ENCODE measurements around the gene LTB4R2.
A peak's percentile ranks its signal among the peaks of the same experiment; 100 is the strongest.

The LTB4R2 gene

DNA sequence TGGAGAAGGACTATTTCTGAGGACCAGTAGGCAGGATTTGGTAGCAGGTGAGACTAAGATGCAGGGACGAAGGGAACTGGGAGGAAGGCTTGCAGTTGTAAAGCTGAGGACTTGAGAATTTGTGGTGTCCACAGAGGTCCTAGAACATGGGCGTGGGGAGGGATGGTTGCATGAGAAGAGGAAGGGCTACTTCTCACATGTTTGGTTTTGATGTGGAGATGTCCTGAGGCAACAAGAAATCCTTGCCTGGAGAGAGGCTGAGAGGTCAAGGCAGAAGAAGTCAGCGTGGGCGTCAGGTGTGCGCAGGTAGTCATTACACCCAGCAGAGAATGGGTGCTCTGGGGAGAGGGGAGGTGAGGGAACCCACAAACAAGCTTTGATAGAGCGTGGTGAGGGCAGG, 32.9 kb upstream of the LTB4R2 start:
- TF ChIP-seq, protein P1, sequence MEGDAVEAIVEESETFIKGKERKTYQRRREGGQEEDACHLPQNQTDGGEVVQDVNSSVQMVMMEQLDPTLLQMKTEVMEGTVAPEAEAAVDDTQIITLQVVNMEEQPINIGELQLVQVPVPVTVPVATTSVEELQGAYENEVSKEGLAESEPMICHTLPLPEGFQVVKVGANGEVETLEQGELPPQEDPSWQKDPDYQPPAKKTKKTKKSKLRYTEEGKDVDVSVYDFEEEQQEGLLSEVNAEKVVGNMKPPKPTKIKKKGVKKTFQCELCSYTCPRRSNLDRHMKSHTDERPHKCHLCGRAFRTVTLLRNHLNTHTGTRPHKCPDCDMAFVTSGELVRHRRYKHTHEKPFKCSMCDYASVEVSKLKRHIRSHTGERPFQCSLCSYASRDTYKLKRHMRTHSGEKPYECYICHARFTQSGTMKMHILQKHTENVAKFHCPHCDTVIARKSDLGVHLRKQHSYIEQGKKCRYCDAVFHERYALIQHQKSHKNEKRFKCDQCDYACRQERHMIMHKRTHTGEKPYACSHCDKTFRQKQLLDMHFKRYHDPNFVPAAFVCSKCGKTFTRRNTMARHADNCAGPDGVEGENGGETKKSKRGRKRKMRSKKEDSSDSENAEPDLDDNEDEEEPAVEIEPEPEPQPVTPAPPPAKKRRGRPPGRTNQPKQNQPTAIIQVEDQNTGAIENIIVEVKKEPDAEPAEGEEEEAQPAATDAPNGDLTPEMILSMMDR (conservative IDR thresholded peaks at IDR 0.05; ENCODE audit: low read depth, low read length): no peak
- no peak overlapping the region for H3K4me3 ChIP-seq (ENCODE audit: low read depth, low read length)
- no peak for DNase-seq (ENCODE audit: low read depth)

DNA sequence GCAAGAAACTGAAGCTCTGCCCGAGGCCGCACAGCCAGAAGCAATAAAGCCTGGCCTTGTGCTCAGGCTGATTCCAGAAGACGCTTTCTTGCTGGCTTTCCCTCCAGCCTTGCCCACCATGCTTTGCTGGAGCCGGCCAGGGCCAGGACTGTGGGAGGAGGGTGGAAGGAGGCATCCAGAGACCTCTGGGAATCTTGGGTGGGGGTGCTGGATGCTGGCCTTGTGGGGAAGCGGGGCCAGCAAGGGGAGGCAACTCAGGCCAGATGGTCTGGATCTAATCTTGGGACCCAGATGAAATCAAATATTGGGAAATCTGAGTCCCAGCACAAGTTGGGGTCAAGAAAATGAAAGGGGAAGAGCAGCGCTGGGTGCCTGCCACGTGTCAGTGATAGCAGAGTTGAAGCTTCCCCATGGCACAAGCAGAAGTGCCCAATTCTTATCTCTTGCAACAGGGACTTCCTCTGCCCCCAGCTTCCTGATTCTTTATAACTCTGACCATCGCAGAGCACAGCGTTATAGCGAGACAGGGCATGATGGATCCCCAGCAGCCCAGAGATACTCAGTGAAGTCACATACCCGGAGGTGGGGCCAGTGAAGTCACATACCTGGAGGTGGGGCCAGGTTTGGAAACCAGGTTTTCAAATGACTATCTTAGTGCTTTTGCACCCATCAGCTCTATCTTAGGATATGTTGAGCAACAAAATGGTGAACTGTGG, 32.2 kb upstream of the LTB4R2 start:
- no peak for DNase-seq (ENCODE audit: low read depth)
- TF ChIP-seq, protein P1 (conservative IDR thresholded peaks at IDR 0.05; ENCODE audit: low read depth, low read length): no peak
- H3K4me3 ChIP-seq (ENCODE audit: low read depth, low read length): no peak overlapping the region

DNA sequence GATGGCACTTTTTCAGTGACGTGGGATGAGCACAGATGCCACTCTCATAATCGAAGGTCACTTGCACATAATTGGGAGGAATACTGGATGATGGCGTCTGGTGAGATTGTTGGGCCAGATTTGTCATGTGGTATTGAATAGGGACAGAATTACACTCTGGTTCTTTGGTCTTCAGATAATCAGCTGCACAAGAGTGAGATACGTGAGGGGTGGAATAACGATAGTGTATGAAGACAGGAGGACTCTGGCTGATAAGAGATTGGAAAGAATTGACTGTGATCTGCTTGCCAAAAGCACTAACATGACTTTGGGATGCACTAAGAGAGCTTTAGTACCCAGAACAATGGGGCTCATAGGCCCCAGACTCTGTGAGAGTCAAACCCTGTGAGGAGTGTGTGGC, 31.5 kb upstream of the LTB4R2 start:
- TF ChIP-seq, protein P1 (conservative IDR thresholded peaks at IDR 0.05; ENCODE audit: low read depth, low read length): no peak
- H3K4me3 ChIP-seq (ENCODE audit: low read depth, low read length): no peak overlapping the region
- DNase-seq (ENCODE audit: low read depth): no peak

DNA sequence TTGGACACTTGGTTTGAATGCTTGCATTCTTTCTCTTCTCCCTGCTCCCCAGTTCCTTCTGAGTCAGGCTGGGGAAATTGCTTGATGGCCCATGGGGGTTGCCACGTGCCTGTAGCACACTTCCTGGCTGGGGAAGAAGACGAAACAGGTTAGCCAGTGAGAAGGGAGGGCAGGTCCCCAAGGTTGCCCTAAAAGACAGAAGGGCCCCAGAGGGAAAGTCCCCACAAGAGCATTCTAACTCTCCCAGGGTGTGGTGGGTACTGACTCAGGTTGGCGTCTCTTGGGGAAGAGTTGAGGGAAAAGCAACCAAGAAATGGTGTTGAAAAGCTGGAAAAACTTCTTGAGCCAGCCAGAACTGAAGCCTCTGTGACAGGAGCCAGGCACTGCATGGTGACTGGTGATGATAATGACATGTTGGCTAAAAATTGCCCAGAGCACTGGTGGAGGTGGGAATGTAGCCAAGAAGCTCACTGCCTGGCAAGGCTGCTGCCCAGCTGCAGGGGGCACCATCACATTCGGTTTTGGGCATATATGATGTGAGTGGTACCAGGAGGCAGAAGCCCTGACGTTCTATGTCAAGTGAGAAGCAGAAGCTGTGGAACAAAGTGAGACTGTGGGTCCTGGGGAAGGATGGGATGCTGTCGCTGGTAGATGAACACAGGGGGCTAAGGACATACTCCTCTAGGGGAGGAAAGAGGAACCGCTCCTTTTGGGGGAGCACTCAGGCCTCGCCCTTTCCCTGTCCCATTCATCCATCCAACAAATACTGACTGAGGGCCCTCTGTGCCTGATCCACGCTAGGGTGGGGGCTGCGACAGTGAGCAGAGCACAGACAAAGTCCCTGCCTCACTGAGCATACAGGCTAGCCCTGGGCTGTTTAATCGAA, 30.4 kb upstream of the LTB4R2 start:
- TF ChIP-seq, protein P1 (conservative IDR thresholded peaks at IDR 0.05; ENCODE audit: low read depth, low read length): peak; percentile 3
- H3K4me3 ChIP-seq (ENCODE audit: low read depth, low read length): no peak overlapping the region
- DNase-seq (ENCODE audit: low read depth): no peak

DNA sequence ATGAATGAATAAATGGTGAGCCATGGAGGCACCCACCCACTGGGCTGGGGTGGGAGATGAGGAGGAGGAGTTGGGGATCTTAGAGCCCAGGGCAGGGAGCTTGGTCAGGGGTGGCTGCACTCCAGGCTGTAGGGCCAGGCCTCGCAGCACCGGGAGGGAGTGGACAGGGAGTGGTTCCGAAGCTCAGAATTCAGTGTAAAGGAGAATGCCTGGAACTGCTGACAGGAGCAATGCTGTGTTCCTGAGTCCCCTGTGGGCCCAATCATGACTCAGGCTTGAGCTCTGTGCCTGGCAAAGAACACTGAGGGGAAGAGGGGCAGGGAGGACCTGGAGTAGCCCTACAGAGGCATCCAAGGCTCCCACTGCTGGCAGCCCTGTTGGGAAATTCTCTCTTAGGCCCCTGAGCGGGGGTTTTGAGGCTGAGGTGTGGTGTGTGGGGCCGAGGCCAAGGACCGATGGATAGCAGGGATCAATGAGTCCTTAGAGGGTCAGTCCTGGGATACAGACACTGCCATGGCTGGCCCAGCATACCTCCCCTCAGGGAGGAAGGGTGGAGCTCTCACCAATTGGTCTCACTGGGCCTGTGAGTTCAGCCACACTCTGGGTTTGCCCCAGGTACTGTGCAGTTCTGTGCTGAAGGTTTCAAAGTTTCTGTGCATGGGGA, 29.0 kb upstream of the LTB4R2 start:
- no peak overlapping the region for H3K4me3 ChIP-seq (ENCODE audit: low read depth, low read length)
- TF ChIP-seq, protein P1 (conservative IDR thresholded peaks at IDR 0.05; ENCODE audit: low read depth, low read length): no peak
- DNase-seq (ENCODE audit: low read depth): no peak

DNA sequence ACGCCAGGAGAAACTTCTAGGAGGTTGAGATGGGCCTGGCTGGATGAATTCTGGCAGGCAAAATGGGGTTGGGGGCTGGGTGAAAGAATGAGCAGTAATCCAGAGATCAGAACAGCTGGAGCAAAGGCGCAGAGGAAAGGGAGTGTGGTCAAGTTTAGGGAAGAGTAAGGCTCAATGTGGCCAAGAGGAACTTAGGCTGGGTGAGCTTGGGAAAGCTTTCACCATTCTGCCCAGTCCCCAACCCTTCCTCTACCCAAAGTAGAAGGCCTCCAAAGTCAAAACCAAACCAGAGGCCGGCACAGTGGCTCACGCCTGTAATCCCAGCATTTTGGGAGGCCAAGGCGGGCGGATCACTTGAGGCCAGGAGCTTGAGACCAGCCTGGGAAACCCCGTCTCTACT, 28.3 kb upstream of the LTB4R2 start:
- DNase-seq (ENCODE audit: low read depth): no peak
- TF ChIP-seq, protein P1 (conservative IDR thresholded peaks at IDR 0.05; ENCODE audit: low read depth, low read length): no peak
- no peak overlapping the region for H3K4me3 ChIP-seq (ENCODE audit: low read depth, low read length)

Data from choroid plexus epithelial cell (primary cell).